ENCODE results near the gene KIAA1614.
A peak's percentile ranks its signal among the peaks of the same experiment; 100 is the strongest.

The KIAA1614 gene

GRCh38 chr1:180948641-180949615 lies 36.2 kb downstream of the KIAA1614 start:
- Histone ChIP-seq H3K4me1 (ENCODE audit: control insufficient read depth, insufficient read depth, low read length) (peaks cover 8% of the 10 kb centered on the region), H3K9ac (ENCODE audit: low read depth, low read length) (no peak overlapping the region), H3K27me3 (ENCODE audit: control insufficient read depth, insufficient read depth, low read length) (no peaks in the 10 kb centered on the region), H3K4me3 (ENCODE audit: low read length) (no peak overlapping the region), H3K4me2 (ENCODE audit: low read length) (no peak overlapping the region), H3K9me3 (replicated peaks; ENCODE audit: low read length) (peaks cover 17% of the 10 kb centered on the region), H3K36me3 (ENCODE audit: insufficient read depth, low read length) (peaks cover 38% of the 10 kb centered on the region)

GRCh38 chr1:180949616-180950000 lies 36.9 kb downstream of the KIAA1614 start:
- Histone ChIP-seq H3K36me3 (ENCODE audit: insufficient read depth, low read length) (peaks cover 35% of the 10 kb centered on the region), H3K4me1 (ENCODE audit: control insufficient read depth, insufficient read depth, low read length) (peaks cover 15% of the 10 kb centered on the region), H3K4me2 (ENCODE audit: low read length) (no peak overlapping the region), H3K4me3 (ENCODE audit: low read length) (no peak overlapping the region), H3K27me3 (ENCODE audit: control insufficient read depth, insufficient read depth, low read length) (no peaks in the 10 kb centered on the region), H3K9me3 (replicated peaks; ENCODE audit: low read length) (peaks cover 17% of the 10 kb centered on the region), H3K9ac (ENCODE audit: low read depth, low read length) (no peak overlapping the region)

- Histone ChIP-seq H3K4me3 (ENCODE audit: low read length) (no peak overlapping the region), H3K9me3 (replicated peaks; ENCODE audit: low read length) (peaks cover 17% of the 10 kb centered on the region), H3K9ac (ENCODE audit: low read depth, low read length) (no peak overlapping the region), H3K4me2 (ENCODE audit: low read length) (no peak overlapping the region), H3K27me3 (ENCODE audit: control insufficient read depth, insufficient read depth, low read length) (no peaks in the 10 kb centered on the region), H3K4me1 (ENCODE audit: control insufficient read depth, insufficient read depth, low read length) (peaks cover 16% of the 10 kb centered on the region), H3K36me3 (ENCODE audit: insufficient read depth, low read length) (peaks cover 28% of the 10 kb centered on the region)
Observed at GRCh38 chr1:180950321-180950720, 37.6 kb downstream of the KIAA1614 start.

GRCh38 chr1:180951186-180951745 lies 38.6 kb downstream of the KIAA1614 start:
- H3K27me3 ChIP-seq (ENCODE audit: control insufficient read depth, insufficient read depth, low read length) = no peaks in the 10 kb centered on the region
- H3K4me3 ChIP-seq (ENCODE audit: low read length) = no peak overlapping the region
- no peak overlapping the region for H3K9ac ChIP-seq (ENCODE audit: low read depth, low read length)
- no peak overlapping the region for H3K4me2 ChIP-seq (ENCODE audit: low read length)
- peaks cover 16% of the 10 kb centered on the region for H3K4me1 ChIP-seq (ENCODE audit: control insufficient read depth, insufficient read depth, low read length)
- H3K36me3 ChIP-seq (ENCODE audit: insufficient read depth, low read length) = peaks cover 22% of the 10 kb centered on the region
- H3K9me3 ChIP-seq (replicated peaks; ENCODE audit: low read length) = peaks cover 13% of the 10 kb centered on the region

GRCh38 chr1:180951836-180952656 lies 39.3 kb downstream of the KIAA1614 start:
- H3K4me1 ChIP-seq (ENCODE audit: control insufficient read depth, insufficient read depth, low read length) = peaks cover 16% of the 10 kb centered on the region
- no peaks in the 10 kb centered on the region for H3K27me3 ChIP-seq (ENCODE audit: control insufficient read depth, insufficient read depth, low read length)
- H3K4me2 ChIP-seq (ENCODE audit: low read length) = no peak overlapping the region
- H3K4me3 ChIP-seq (ENCODE audit: low read length) = no peak overlapping the region
- peaks cover 5% of the 10 kb centered on the region for H3K9me3 ChIP-seq (replicated peaks; ENCODE audit: low read length)
- peaks cover 18% of the 10 kb centered on the region for H3K36me3 ChIP-seq (ENCODE audit: insufficient read depth, low read length)
- H3K9ac ChIP-seq (ENCODE audit: low read depth, low read length) = no peak overlapping the region

- H3K27me3 ChIP-seq (ENCODE audit: control insufficient read depth, insufficient read depth, low read length) = no peaks in the 10 kb centered on the region
- H3K36me3 ChIP-seq (ENCODE audit: insufficient read depth, low read length) = peaks cover 13% of the 10 kb centered on the region
- no peak overlapping the region for H3K4me2 ChIP-seq (ENCODE audit: low read length)
- H3K9ac ChIP-seq (ENCODE audit: low read depth, low read length) = no peak overlapping the region
- no peak overlapping the region for H3K4me3 ChIP-seq (ENCODE audit: low read length)
- H3K4me1 ChIP-seq (ENCODE audit: control insufficient read depth, insufficient read depth, low read length) = peaks cover 16% of the 10 kb centered on the region
- peaks cover under 1% of the 10 kb centered on the region for H3K9me3 ChIP-seq (replicated peaks; ENCODE audit: low read length)
Observed at GRCh38 chr1:180952657-180953013, 39.9 kb downstream of the KIAA1614 start.

- H3K9ac ChIP-seq (ENCODE audit: low read depth, low read length) = peak overlapping the region; percentile 68
- H3K4me2 ChIP-seq (ENCODE audit: low read length) = peak overlapping the region; percentile 92
- H3K9me3 ChIP-seq (replicated peaks; ENCODE audit: low read length) = no peaks in the 10 kb centered on the region
- peak overlapping the region; percentile 78 for H3K4me3 ChIP-seq (ENCODE audit: low read length)
- H3K4me1 ChIP-seq (ENCODE audit: control insufficient read depth, insufficient read depth, low read length) = peaks cover 16% of the 10 kb centered on the region
- H3K36me3 ChIP-seq (ENCODE audit: insufficient read depth, low read length) = peaks cover 5% of the 10 kb centered on the region
- no peaks in the 10 kb centered on the region for H3K27me3 ChIP-seq (ENCODE audit: control insufficient read depth, insufficient read depth, low read length)
Observed at GRCh38 chr1:180953291-180954004, 40.8 kb downstream of the KIAA1614 start.

GRCh38 chr1:180954005-180954800 lies 41.5 kb downstream of the KIAA1614 start:
- H3K9me3 ChIP-seq (replicated peaks; ENCODE audit: low read length) = no peaks in the 10 kb centered on the region
- peak overlapping the region; percentile 78 for H3K4me3 ChIP-seq (ENCODE audit: low read length)
- no peaks in the 10 kb centered on the region for H3K27me3 ChIP-seq (ENCODE audit: control insufficient read depth, insufficient read depth, low read length)
- peak overlapping the region; percentile 68 for H3K9ac ChIP-seq (ENCODE audit: low read depth, low read length)
- H3K4me2 ChIP-seq (ENCODE audit: low read length) = peak overlapping the region; percentile 92
- peaks cover 16% of the 10 kb centered on the region for H3K4me1 ChIP-seq (ENCODE audit: control insufficient read depth, insufficient read depth, low read length)
- H3K36me3 ChIP-seq (ENCODE audit: insufficient read depth, low read length) = peaks cover 4% of the 10 kb centered on the region

GRCh38 chr1:180954801-180955165 lies 42.1 kb downstream of the KIAA1614 start:
- Histone ChIP-seq H3K9ac (ENCODE audit: low read depth, low read length) (no peak overlapping the region), H3K4me3 (ENCODE audit: low read length) (no peak overlapping the region), H3K27me3 (ENCODE audit: control insufficient read depth, insufficient read depth, low read length) (no peaks in the 10 kb centered on the region), H3K9me3 (replicated peaks; ENCODE audit: low read length) (no peaks in the 10 kb centered on the region), H3K36me3 (ENCODE audit: insufficient read depth, low read length) (peaks cover 4% of the 10 kb centered on the region), H3K4me1 (ENCODE audit: control insufficient read depth, insufficient read depth, low read length) (peaks cover 16% of the 10 kb centered on the region), H3K4me2 (ENCODE audit: low read length) (peak overlapping the region; percentile 92)

- no peaks in the 10 kb centered on the region for H3K27me3 ChIP-seq (ENCODE audit: control insufficient read depth, insufficient read depth, low read length)
- peaks cover 3% of the 10 kb centered on the region for H3K36me3 ChIP-seq (ENCODE audit: insufficient read depth, low read length)
- H3K9me3 ChIP-seq (replicated peaks; ENCODE audit: low read length) = no peaks in the 10 kb centered on the region
- no peak overlapping the region for H3K4me3 ChIP-seq (ENCODE audit: low read length)
- no peak overlapping the region for H3K4me2 ChIP-seq (ENCODE audit: low read length)
- peaks cover 16% of the 10 kb centered on the region for H3K4me1 ChIP-seq (ENCODE audit: control insufficient read depth, insufficient read depth, low read length)
- H3K9ac ChIP-seq (ENCODE audit: low read depth, low read length) = no peak overlapping the region
Observed at GRCh38 chr1:180956028-180956640, 43.4 kb downstream of the KIAA1614 start.

All from skeletal muscle satellite cell (primary cell).